ENCODE measurements around the gene OTUD6A.

Gene OTUD6A

GRCh38 chrX:70034646-70035045 lies 27.6 kb upstream of the OTUD6A start:
- no peaks in the 10 kb centered on the region for H3K4me1 ChIP-seq (ENCODE audit: insufficient read depth, low read length)
- no peaks in the 10 kb centered on the region for H3K27me3 ChIP-seq (ENCODE audit: insufficient read depth, low read length)
- no peaks in the 10 kb centered on the region for H3K36me3 ChIP-seq (ENCODE audit: insufficient read depth, low read length)
- H3K9me3 ChIP-seq (ENCODE audit: low read length), result no peaks in the 10 kb centered on the region
- H2AFZ ChIP-seq (ENCODE audit: low read depth, low read length), result no peak overlapping the region
- H3K4me3 ChIP-seq (ENCODE audit: low read length), result no peak overlapping the region

GRCh38 chrX:70038515-70038914 lies 23.7 kb upstream of the OTUD6A start:
- Histone ChIP-seq H3K4me3 (ENCODE audit: low read length) (no peak overlapping the region), H3K27me3 (ENCODE audit: insufficient read depth, low read length) (peaks cover 5% of the 10 kb centered on the region), H3K9me3 (ENCODE audit: low read length) (no peaks in the 10 kb centered on the region), H2AFZ (ENCODE audit: low read depth, low read length) (no peak overlapping the region), H3K36me3 (ENCODE audit: insufficient read depth, low read length) (no peaks in the 10 kb centered on the region), H3K4me1 (ENCODE audit: insufficient read depth, low read length) (no peaks in the 10 kb centered on the region)

- Histone ChIP-seq H2AFZ (ENCODE audit: low read depth, low read length) (no peak overlapping the region), H3K27me3 (ENCODE audit: insufficient read depth, low read length) (peaks cover 5% of the 10 kb centered on the region), H3K4me3 (ENCODE audit: low read length) (no peak overlapping the region), H3K36me3 (ENCODE audit: insufficient read depth, low read length) (no peaks in the 10 kb centered on the region), H3K9me3 (ENCODE audit: low read length) (no peaks in the 10 kb centered on the region), H3K4me1 (ENCODE audit: insufficient read depth, low read length) (no peaks in the 10 kb centered on the region)
Observed at GRCh38 chrX:70038951-70039350, 23.3 kb upstream of the OTUD6A start.

- H3K4me1 ChIP-seq (ENCODE audit: insufficient read depth, low read length), result no peaks in the 10 kb centered on the region
- peaks cover 5% of the 10 kb centered on the region for H3K27me3 ChIP-seq (ENCODE audit: insufficient read depth, low read length)
- H3K36me3 ChIP-seq (ENCODE audit: insufficient read depth, low read length), result no peaks in the 10 kb centered on the region
- no peak overlapping the region for H2AFZ ChIP-seq (ENCODE audit: low read depth, low read length)
- H3K4me3 ChIP-seq (ENCODE audit: low read length), result no peak overlapping the region
- H3K9me3 ChIP-seq (ENCODE audit: low read length), result no peaks in the 10 kb centered on the region
Observed at GRCh38 chrX:70039758-70040157, 22.5 kb upstream of the OTUD6A start.

GRCh38 chrX:70041993-70042392 lies 20.3 kb upstream of the OTUD6A start:
- Histone ChIP-seq H3K36me3 (ENCODE audit: insufficient read depth, low read length) (no peaks in the 10 kb centered on the region), H3K4me3 (ENCODE audit: low read length) (no peak overlapping the region), H3K4me1 (ENCODE audit: insufficient read depth, low read length) (no peaks in the 10 kb centered on the region), H3K9me3 (ENCODE audit: low read length) (no peaks in the 10 kb centered on the region), H3K27me3 (ENCODE audit: insufficient read depth, low read length) (peaks cover 5% of the 10 kb centered on the region), H2AFZ (ENCODE audit: low read depth, low read length) (no peak overlapping the region)

- no peaks in the 10 kb centered on the region for H3K9me3 ChIP-seq (ENCODE audit: low read length)
- H3K27me3 ChIP-seq (ENCODE audit: insufficient read depth, low read length), result peaks cover 8% of the 10 kb centered on the region
- no peaks in the 10 kb centered on the region for H3K4me1 ChIP-seq (ENCODE audit: insufficient read depth, low read length)
- no peak overlapping the region for H3K4me3 ChIP-seq (ENCODE audit: low read length)
- no peak overlapping the region for H2AFZ ChIP-seq (ENCODE audit: low read depth, low read length)
- H3K36me3 ChIP-seq (ENCODE audit: insufficient read depth, low read length), result no peaks in the 10 kb centered on the region
Observed at GRCh38 chrX:70042399-70043371, 19.6 kb upstream of the OTUD6A start.

GRCh38 chrX:70043685-70044084 lies 18.6 kb upstream of the OTUD6A start:
- no peak overlapping the region for H3K4me3 ChIP-seq (ENCODE audit: low read length)
- H3K36me3 ChIP-seq (ENCODE audit: insufficient read depth, low read length), result no peaks in the 10 kb centered on the region
- H3K4me1 ChIP-seq (ENCODE audit: insufficient read depth, low read length), result no peaks in the 10 kb centered on the region
- H3K9me3 ChIP-seq (ENCODE audit: low read length), result no peaks in the 10 kb centered on the region
- no peak overlapping the region for H2AFZ ChIP-seq (ENCODE audit: low read depth, low read length)
- H3K27me3 ChIP-seq (ENCODE audit: insufficient read depth, low read length), result peaks cover 8% of the 10 kb centered on the region

- no peak overlapping the region for H2AFZ ChIP-seq (ENCODE audit: low read depth, low read length)
- peaks cover 8% of the 10 kb centered on the region for H3K27me3 ChIP-seq (ENCODE audit: insufficient read depth, low read length)
- H3K4me3 ChIP-seq (ENCODE audit: low read length), result no peak overlapping the region
- H3K36me3 ChIP-seq (ENCODE audit: insufficient read depth, low read length), result no peaks in the 10 kb centered on the region
- no peaks in the 10 kb centered on the region for H3K9me3 ChIP-seq (ENCODE audit: low read length)
- H3K4me1 ChIP-seq (ENCODE audit: insufficient read depth, low read length), result no peaks in the 10 kb centered on the region
Observed at GRCh38 chrX:70044541-70045245, 17.6 kb upstream of the OTUD6A start.

GRCh38 chrX:70046978-70047377 lies 15.3 kb upstream of the OTUD6A start:
- Histone ChIP-seq H3K27me3 (ENCODE audit: insufficient read depth, low read length) (peaks cover 2% of the 10 kb centered on the region), H3K4me3 (ENCODE audit: low read length) (no peak overlapping the region)

GRCh38 chrX:70049406-70049805 lies 12.9 kb upstream of the OTUD6A start:
- Histone ChIP-seq H3K27me3 (ENCODE audit: insufficient read depth, low read length) (peaks cover 2% of the 10 kb centered on the region), H3K4me1 (ENCODE audit: insufficient read depth, low read length) (no peaks in the 10 kb centered on the region), H3K9me3 (ENCODE audit: low read length) (no peaks in the 10 kb centered on the region), H3K4me3 (ENCODE audit: low read length) (no peak overlapping the region), H2AFZ (ENCODE audit: low read depth, low read length) (no peak overlapping the region), H3K36me3 (ENCODE audit: insufficient read depth, low read length) (no peaks in the 10 kb centered on the region)

More at GRCh38 chrX:70046978-70047377, 15.3 kb upstream of the OTUD6A start:
- Histone ChIP-seq H3K4me1 (ENCODE audit: insufficient read depth, low read length) (no peaks in the 10 kb centered on the region), H3K9me3 (ENCODE audit: low read length) (no peaks in the 10 kb centered on the region), H2AFZ (ENCODE audit: low read depth, low read length) (no peak overlapping the region), H3K36me3 (ENCODE audit: insufficient read depth, low read length) (no peaks in the 10 kb centered on the region)

- no peak within 1 kb of the TSS for H2AFZ ChIP-seq (ENCODE audit: low read depth, low read length)
- H3K9me3 ChIP-seq (ENCODE audit: low read length), result no peaks in the 10 kb centered on the region
- H3K27me3 ChIP-seq (ENCODE audit: insufficient read depth, low read length), result peaks cover 2% of the 10 kb centered on the region
- H3K36me3 ChIP-seq (ENCODE audit: insufficient read depth, low read length), result no peaks in the 10 kb centered on the region
- no peaks in the 10 kb centered on the region for H3K4me1 ChIP-seq (ENCODE audit: insufficient read depth, low read length)
- H3K4me3 ChIP-seq (ENCODE audit: low read length), result no peak within 1 kb of the TSS
Observed at GRCh38 chrX:70049925-70050324, 12.3 kb upstream of the OTUD6A start, which contains the start of gene AWAT2. Gene AWAT2, minus strand, starts transcription at chrX:70049938. Its CDS starts 6 bp downstream, at chrX:70049932.

GRCh38 chrX:70052895-70053615 lies 9.2 kb upstream of the OTUD6A start:
- H2AFZ ChIP-seq (ENCODE audit: low read depth, low read length), result no peak overlapping the region
- no peaks in the 10 kb centered on the region for H3K36me3 ChIP-seq (ENCODE audit: insufficient read depth, low read length)
- H3K9me3 ChIP-seq (ENCODE audit: low read length), result no peaks in the 10 kb centered on the region
- H3K27me3 ChIP-seq (ENCODE audit: insufficient read depth, low read length), result no peaks in the 10 kb centered on the region
- no peaks in the 10 kb centered on the region for H3K4me1 ChIP-seq (ENCODE audit: insufficient read depth, low read length)
- no peak overlapping the region for H3K4me3 ChIP-seq (ENCODE audit: low read length)

- Histone ChIP-seq H3K4me3 (ENCODE audit: low read length) (no peak overlapping the region), H3K9me3 (ENCODE audit: low read length) (no peaks in the 10 kb centered on the region), H2AFZ (ENCODE audit: low read depth, low read length) (no peak overlapping the region), H3K27me3 (ENCODE audit: insufficient read depth, low read length) (no peaks in the 10 kb centered on the region), H3K36me3 (ENCODE audit: insufficient read depth, low read length) (no peaks in the 10 kb centered on the region), H3K4me1 (ENCODE audit: insufficient read depth, low read length) (no peaks in the 10 kb centered on the region)
Observed at GRCh38 chrX:70054391-70054790, 7.9 kb upstream of the OTUD6A start.

Measured in neuron (in vitro differentiated cells).